ENCODE data around the gene WNT3. TPM values are rescaled to one million over a fixed set of nuclear protein-coding genes. Genes with fewer than 3 reads are reported as not detected.
A peak's percentile ranks its signal among the peaks of the same experiment; 100 is the strongest.

WNT3 gene
- total and polyA plus RNA-seq, 2 experiments from 2014 or later: 2.7 to 3.4 TPM

- TF ChIP-seq, protein P1, sequence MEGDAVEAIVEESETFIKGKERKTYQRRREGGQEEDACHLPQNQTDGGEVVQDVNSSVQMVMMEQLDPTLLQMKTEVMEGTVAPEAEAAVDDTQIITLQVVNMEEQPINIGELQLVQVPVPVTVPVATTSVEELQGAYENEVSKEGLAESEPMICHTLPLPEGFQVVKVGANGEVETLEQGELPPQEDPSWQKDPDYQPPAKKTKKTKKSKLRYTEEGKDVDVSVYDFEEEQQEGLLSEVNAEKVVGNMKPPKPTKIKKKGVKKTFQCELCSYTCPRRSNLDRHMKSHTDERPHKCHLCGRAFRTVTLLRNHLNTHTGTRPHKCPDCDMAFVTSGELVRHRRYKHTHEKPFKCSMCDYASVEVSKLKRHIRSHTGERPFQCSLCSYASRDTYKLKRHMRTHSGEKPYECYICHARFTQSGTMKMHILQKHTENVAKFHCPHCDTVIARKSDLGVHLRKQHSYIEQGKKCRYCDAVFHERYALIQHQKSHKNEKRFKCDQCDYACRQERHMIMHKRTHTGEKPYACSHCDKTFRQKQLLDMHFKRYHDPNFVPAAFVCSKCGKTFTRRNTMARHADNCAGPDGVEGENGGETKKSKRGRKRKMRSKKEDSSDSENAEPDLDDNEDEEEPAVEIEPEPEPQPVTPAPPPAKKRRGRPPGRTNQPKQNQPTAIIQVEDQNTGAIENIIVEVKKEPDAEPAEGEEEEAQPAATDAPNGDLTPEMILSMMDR (conservative IDR thresholded peaks at IDR 0.05; ENCODE audit: low read depth in 2 of 2): no peak
- TF ChIP-seq EZH2 (IDR thresholded peaks at IDR 0.05; ENCODE audit: low read depth, unreplicated experiment) (no peak), ZNF331 (CRISPR knock-in tag; IDR thresholded peaks at IDR 0.05; ENCODE audit: low read depth) (no peak), REST (IDR thresholded peaks at IDR 0.05; ENCODE audit: unreplicated experiment) (no peak)
Measured at GRCh38 chr17:46815474-46816353, 2.8 kb downstream of the WNT3 start (continued).

- no peak overlapping the region for H3K27ac ChIP-seq (ENCODE audit: low read depth)
- no peak for TF ChIP-seq CREB1 (CRISPR knock-in tag; IDR thresholded peaks at IDR 0.05; ENCODE audit: low read depth)
- TF ChIP-seq REST (IDR thresholded peaks at IDR 0.05; ENCODE audit: unreplicated experiment): no peak
- TF ChIP-seq, protein P2, sequence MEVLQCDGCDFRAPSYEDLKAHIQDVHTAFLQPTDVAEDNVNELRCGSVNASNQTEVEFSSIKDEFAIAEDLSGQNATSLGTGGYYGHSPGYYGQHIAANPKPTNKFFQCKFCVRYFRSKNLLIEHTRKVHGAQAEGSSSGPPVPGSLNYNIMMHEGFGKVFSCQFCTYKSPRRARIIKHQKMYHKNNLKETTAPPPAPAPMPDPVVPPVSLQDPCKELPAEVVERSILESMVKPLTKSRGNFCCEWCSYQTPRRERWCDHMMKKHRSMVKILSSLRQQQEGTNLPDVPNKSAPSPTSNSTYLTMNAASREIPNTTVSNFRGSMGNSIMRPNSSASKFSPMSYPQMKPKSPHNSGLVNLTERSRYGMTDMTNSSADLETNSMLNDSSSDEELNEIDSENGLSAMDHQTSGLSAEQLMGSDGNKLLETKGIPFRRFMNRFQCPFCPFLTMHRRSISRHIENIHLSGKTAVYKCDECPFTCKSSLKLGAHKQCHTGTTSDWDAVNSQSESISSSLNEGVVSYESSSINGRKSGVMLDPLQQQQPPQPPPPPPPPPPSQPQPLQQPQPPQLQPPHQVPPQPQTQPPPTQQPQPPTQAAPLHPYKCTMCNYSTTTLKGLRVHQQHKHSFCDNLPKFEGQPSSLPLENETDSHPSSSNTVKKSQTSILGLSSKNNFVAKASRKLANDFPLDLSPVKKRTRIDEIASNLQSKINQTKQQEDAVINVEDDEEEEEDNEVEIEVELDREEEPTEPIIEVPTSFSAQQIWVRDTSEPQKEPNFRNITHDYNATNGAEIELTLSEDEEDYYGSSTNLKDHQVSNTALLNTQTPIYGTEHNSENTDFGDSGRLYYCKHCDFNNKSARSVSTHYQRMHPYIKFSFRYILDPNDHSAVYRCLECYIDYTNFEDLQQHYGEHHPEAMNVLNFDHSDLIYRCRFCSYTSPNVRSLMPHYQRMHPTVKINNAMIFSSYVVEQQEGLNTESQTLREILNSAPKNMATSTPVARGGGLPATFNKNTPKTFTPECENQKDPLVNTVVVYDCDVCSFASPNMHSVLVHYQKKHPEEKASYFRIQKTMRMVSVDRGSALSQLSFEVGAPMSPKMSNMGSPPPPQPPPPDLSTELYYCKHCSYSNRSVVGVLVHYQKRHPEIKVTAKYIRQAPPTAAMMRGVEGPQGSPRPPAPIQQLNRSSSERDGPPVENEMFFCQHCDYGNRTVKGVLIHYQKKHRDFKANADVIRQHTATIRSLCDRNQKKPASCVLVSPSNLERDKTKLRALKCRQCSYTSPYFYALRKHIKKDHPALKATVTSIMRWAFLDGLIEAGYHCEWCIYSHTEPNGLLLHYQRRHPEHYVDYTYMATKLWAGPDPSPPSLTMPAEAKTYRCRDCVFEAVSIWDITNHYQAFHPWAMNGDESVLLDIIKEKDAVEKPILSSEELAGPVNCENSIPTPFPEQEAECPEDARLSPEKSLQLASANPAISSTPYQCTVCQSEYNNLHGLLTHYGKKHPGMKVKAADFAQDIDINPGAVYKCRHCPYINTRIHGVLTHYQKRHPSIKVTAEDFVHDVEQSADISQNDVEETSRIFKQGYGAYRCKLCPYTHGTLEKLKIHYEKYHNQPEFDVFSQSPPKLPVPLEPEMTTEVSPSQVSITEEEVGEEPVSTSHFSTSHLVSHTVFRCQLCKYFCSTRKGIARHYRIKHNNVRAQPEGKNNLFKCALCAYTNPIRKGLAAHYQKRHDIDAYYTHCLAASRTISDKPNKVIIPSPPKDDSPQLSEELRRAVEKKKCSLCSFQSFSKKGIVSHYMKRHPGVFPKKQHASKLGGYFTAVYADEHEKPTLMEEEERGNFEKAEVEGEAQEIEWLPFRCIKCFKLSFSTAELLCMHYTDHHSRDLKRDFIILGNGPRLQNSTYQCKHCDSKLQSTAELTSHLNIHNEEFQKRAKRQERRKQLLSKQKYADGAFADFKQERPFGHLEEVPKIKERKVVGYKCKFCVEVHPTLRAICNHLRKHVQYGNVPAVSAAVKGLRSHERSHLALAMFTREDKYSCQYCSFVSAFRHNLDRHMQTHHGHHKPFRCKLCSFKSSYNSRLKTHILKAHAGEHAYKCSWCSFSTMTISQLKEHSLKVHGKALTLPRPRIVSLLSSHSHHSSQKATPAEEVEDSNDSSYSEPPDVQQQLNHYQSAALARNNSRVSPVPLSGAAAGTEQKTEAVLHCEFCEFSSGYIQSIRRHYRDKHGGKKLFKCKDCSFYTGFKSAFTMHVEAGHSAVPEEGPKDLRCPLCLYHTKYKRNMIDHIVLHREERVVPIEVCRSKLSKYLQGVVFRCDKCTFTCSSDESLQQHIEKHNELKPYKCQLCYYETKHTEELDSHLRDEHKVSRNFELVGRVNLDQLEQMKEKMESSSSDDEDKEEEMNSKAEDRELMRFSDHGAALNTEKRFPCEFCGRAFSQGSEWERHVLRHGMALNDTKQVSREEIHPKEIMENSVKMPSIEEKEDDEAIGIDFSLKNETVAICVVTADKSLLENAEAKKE (CRISPR knock-in tag; IDR thresholded peaks at IDR 0.05): no peak
- Mint-ChIP-seq H3K27ac (no peak overlapping the region), H3K27me3 (ENCODE audit: insufficient read depth, low read depth, poor library complexity) (peaks cover 57% of the 10 kb centered on the region), H3K9me3 (no peaks in the 10 kb centered on the region; the same call in 2 of the 3 replicates), H3K36me3 (ENCODE audit: low read depth) (no peaks in the 10 kb centered on the region), H3K4me1 (peaks cover 66% of the 10 kb centered on the region), H3K4me3 (no peak overlapping the region)
- H3K79me2 ChIP-seq (replicated peaks; ENCODE audit: insufficient read depth): no peaks in the 10 kb centered on the region
- peaks cover 64% of the 10 kb centered on the region for H3K27me3 ChIP-seq (ENCODE audit: insufficient read depth)
- no peaks in the 10 kb centered on the region for H3K9me2 ChIP-seq (ENCODE audit: insufficient read depth)
- no peaks in the 10 kb centered on the region for H3K36me3 ChIP-seq (ENCODE audit: insufficient read depth)
- H3K4me3 ChIP-seq: no peak overlapping the region
- ATAC-seq (no peak), DNase-seq (ENCODE audit: low spot score) (no peak)
- peak overlapping the region; percentile 60; the same call in 1 of the 2 replicates for H3K4me2 ChIP-seq
- H3K4me1 ChIP-seq (ENCODE audit: insufficient read depth): peaks cover 43% of the 10 kb centered on the region
- H3F3A ChIP-seq (replicated peaks; ENCODE audit: low read depth): peaks cover 6% of the 10 kb centered on the region
- H2AFZ ChIP-seq: no peak overlapping the region
- H4K20me1 ChIP-seq (replicated peaks; ENCODE audit: insufficient read depth): no peaks in the 10 kb centered on the region
Measured at GRCh38 chr17:46814446-46814845, 4.0 kb downstream of the WNT3 start.
